Ectodermal cell (in vitro differentiated cells): ENCODE measurements around the gene PRDM10.
"Not testable (repeated sequence)": the region's sequence is repeated elsewhere in the genome, so short reads cannot be mapped to it uniquely, and the experiment has no call there.

ENCODE experiments used
- H3K27ac ChIP-seq: 2 replicates; pipeline ENCODE4 v1.7.0; 2013; ENCODE audit warnings: mild to moderate bottlenecking, low read depth, low read length; ENCODE audit not compliant: insufficient read depth, poor library complexity, severe bottlenecking
- H3K27me3 ChIP-seq: 2 replicates; pipeline ENCODE4 v1.7.0; 2013; ENCODE audit warnings: mild to moderate bottlenecking, low read length; ENCODE audit not compliant: insufficient read depth, control insufficient read depth, poor library complexity, severe bottlenecking
- H3K36me3 ChIP-seq: one replicate; pipeline ENCODE4 v1.7.0; 2013; ENCODE audit warnings: low read length; ENCODE audit not compliant: control insufficient read depth, insufficient read depth
- H3K4me1 ChIP-seq: one replicate; pipeline ENCODE4 v1.7.0; 2013; ENCODE audit warnings: low read length; ENCODE audit not compliant: control insufficient read depth, insufficient read depth
- H3K4me3 ChIP-seq: 2 replicates; pipeline ENCODE4 v1.7.0; 2013; ENCODE audit warnings: low read depth, low read length, control low read depth; ENCODE audit not compliant: insufficient read depth
- H3K9me3 ChIP-seq: 2 replicates; pipeline ENCODE4 v1.7.0; 2013; ENCODE audit warnings: mild to moderate bottlenecking, low read length, moderate library complexity; ENCODE audit not compliant: control insufficient read depth
- WGBS, 2 experiments: methylation state at CpG; one replicate each; pipeline ENCODE4 v1.1.7; 2013; ENCODE audit warnings: missing lambda C conversion rate in 2 of 2; 5-methylcytosine and 5-hydroxymethylcytosine counted together

The PRDM10 gene

DNA sequence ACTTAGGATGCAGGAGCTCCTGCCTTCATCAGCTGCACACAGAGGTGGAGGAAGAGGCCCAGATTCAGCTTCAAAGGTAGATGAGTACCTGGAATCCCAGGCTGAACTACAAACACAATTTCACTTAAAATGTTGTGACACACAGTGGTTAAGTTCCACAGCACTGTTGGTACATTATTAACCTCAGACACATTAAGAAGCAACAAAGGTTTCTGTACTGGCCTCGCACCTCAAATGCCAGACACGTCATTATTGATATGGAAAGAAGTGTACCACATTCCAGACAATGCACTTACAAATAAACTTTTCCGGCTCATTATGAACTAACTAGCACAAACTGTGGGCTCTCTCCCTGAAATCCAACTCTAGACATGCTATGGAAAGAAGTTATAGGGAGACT is 34.6 kb downstream of the PRDM10 start:
- Histone ChIP-seq H3K9me3 (no peaks in the 10 kb centered on the region), H3K36me3 (no peaks in the 10 kb centered on the region), H3K27ac (no peak overlapping the region), H3K4me3 (no peak overlapping the region), H3K27me3 (no peaks in the 10 kb centered on the region), H3K4me1 (peaks cover under 1% of the 10 kb centered on the region)
- WGBS, 2 experiments, result 92 to 95% methylated on average over 3 of the region's 3 CpGs

- 88 to 93% methylated on average over 2 of the region's 3 CpGs for WGBS, 2 experiments
- no peaks in the 10 kb centered on the region for H3K36me3 ChIP-seq
- no peak overlapping the region for H3K27ac ChIP-seq
- H3K4me1 ChIP-seq, result no peaks in the 10 kb centered on the region
- no peak overlapping the region for H3K4me3 ChIP-seq
- no peaks in the 10 kb centered on the region for H3K9me3 ChIP-seq
- no peaks in the 10 kb centered on the region for H3K27me3 ChIP-seq
Measured at GRCh38 chr11:129965248-129965647, 37.4 kb downstream of the PRDM10 start.

DNA sequence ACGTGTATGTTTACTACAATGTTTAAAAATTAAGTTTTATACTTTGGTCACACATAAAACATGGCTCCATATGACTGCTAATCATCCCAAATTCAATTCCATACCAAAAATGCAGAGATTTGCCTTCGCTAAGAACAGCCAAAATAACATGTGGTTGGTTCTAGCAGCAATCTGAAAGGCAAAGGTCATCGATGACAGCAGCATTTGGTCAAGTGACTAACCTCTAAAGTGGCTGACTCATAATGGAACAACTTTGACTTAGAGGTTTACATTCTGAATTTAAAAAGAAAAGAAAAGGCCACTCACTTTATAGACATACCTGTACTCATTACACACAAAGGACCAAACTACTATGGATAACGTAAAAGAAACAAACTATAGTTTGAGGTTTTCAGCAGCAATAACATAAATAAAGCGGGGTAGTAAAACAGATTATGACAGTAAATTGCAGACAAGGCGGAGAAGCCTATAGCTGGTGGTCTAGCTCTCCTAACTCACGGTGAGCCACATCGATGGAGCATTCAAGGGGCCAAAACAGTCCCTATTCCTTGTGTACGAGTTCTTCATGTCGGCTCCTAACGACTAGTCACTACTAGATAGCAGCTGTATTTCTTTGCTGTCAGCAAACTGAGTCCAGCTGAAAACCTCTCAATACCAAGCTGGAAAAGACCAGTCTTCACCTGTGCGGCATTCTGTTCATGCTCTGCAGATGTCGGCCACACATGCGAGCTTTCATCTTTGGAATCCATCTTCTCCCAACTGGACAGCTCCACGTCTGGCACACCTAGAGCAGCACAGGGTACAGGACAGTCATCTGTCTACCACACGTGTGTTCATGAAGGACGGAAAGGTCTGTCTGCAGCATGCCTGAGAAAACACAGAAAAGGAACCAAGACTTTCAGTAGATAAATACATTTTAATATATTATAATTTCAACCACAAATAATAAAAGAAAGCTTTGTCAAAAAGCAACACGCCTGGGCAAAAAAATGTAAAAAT is 42.1 kb downstream of the PRDM10 start:
- H3K36me3 ChIP-seq, result peaks cover 6% of the 10 kb centered on the region
- WGBS, 2 experiments, result 94 to 97% methylated on average over 17 to 18 of the region's 18 CpGs
- H3K27me3 ChIP-seq, result no peaks in the 10 kb centered on the region
- H3K27ac ChIP-seq, result no peak overlapping the region
- H3K4me1 ChIP-seq, result no peaks in the 10 kb centered on the region
- no peak overlapping the region for H3K4me3 ChIP-seq
- H3K9me3 ChIP-seq, result no peaks in the 10 kb centered on the region

GRCh38 chr11:129959687-129960086 is 42.9 kb downstream of the PRDM10 start:
- 83 to 98% methylated on average over 3 of the region's 3 CpGs for WGBS, 2 experiments
- no peak overlapping the region for H3K27ac ChIP-seq
- no peak overlapping the region for H3K4me3 ChIP-seq
- H3K4me1 ChIP-seq, result no peaks in the 10 kb centered on the region
- no peaks in the 10 kb centered on the region for H3K27me3 ChIP-seq
- no peaks in the 10 kb centered on the region for H3K9me3 ChIP-seq
- peaks cover 6% of the 10 kb centered on the region for H3K36me3 ChIP-seq

GRCh38 chr11:129955282-129955681 is 47.4 kb downstream of the PRDM10 start:
- WGBS, 2 experiments, result 90 to 95% methylated on average over 4 of the region's 4 CpGs
- no peak overlapping the region for H3K4me3 ChIP-seq
- no peaks in the 10 kb centered on the region for H3K9me3 ChIP-seq
- H3K27me3 ChIP-seq, result no peaks in the 10 kb centered on the region
- H3K4me1 ChIP-seq, result no peaks in the 10 kb centered on the region
- peaks cover 6% of the 10 kb centered on the region for H3K36me3 ChIP-seq
- no peak overlapping the region for H3K27ac ChIP-seq

DNA sequence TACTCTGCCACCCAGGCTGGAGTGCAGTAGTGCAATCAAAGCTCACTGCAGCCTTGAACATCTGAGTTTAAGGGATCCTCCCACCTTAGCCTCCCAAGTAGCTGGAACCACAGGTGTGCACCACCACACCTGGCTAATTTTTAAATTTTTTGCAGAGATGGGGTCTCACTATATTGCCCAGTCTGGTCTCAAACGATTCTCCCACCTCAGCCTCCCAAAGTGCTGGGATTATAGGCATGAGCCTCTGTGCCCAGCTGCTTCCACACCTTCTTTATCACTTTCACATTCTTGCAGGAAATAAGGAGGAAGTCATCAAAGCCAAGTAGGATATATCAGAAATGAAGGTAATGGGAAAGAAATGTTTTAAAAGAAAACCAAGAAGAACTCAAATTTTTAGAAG is 47.9 kb downstream of the PRDM10 start:
- H3K4me3 ChIP-seq, result not testable (repeated sequence)

DNA sequence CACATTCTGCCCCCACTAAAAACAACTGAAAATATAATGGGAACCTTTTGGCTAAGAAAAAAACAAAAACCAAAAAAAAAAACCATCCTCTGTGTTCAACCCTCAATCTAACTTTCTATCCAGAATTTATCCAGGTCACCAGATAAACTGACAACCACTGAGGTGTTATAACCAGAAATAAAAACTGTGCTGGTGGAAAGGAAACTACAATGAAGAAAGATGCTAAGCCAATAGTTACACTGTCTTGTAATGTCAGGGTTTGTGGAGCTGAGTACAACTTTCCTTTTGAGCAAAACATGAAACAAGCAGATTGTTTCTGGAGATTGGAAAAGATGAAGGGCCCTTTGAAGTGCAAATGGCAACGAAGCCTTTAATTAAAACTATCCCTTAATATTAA is 50.8 kb downstream of the PRDM10 start:
- WGBS, 2 experiments, result 100% methylated on average over 1 of the region's 1 CpG; no CpG with 5 or more reads in 1 of the 2 experiments

More for the DNA sequence above, 47.9 kb downstream of the PRDM10 start:
- H3K27me3 ChIP-seq, H3K9me3 ChIP-seq, H3K27ac ChIP-seq, H3K36me3 ChIP-seq, H3K4me1 ChIP-seq: not testable (repeated sequence)
- 82 to 83% methylated on average over 1 of the region's 1 CpG for WGBS, 2 experiments

DNA sequence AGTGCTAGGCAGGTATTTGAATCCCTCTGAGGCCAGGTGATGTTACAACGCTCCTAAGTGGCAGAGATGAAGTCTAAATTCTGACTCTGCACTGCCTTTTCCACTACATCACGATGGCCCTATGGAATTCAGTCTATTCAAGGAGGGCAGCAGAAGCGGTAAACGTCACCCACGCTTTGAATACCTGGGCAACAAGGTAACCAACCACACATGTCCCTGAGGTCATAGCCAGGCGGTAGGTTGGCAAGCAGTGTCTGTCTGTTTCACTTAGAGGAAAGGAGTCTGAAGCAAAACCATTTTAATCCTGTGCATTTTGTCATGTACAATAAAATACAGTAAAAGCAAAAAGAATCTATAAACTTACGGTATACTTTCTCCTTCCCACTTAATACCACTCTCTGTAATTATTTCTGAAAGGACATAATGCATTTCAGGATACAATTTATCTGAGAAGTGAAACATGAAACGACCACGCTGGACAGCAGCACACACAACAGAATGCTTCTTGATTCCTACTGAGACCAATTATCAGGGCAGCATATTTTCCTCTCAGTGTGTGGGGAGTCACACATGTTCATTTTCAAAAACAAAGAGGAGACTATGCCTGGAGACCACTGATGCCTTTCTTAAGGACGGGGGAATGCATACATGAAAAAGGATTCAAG is 51.3 kb downstream of the PRDM10 start:
- Histone ChIP-seq H3K27ac (no peak overlapping the region), H3K27me3 (no peaks in the 10 kb centered on the region), H3K9me3 (no peaks in the 10 kb centered on the region), H3K4me3 (no peak overlapping the region), H3K4me1 (no peaks in the 10 kb centered on the region), H3K36me3 (no peaks in the 10 kb centered on the region)
- WGBS, 2 experiments, result 94 to 96% methylated on average over 9 to 10 of the region's 10 CpGs

More for the DNA sequence above, 50.8 kb downstream of the PRDM10 start:
- no peaks in the 10 kb centered on the region for H3K27me3 ChIP-seq
- H3K36me3 ChIP-seq, result no peaks in the 10 kb centered on the region
- H3K4me1 ChIP-seq, result no peaks in the 10 kb centered on the region
- H3K4me3 ChIP-seq, result no peak overlapping the region
- no peak overlapping the region for H3K27ac ChIP-seq
- H3K9me3 ChIP-seq, result no peaks in the 10 kb centered on the region

DNA sequence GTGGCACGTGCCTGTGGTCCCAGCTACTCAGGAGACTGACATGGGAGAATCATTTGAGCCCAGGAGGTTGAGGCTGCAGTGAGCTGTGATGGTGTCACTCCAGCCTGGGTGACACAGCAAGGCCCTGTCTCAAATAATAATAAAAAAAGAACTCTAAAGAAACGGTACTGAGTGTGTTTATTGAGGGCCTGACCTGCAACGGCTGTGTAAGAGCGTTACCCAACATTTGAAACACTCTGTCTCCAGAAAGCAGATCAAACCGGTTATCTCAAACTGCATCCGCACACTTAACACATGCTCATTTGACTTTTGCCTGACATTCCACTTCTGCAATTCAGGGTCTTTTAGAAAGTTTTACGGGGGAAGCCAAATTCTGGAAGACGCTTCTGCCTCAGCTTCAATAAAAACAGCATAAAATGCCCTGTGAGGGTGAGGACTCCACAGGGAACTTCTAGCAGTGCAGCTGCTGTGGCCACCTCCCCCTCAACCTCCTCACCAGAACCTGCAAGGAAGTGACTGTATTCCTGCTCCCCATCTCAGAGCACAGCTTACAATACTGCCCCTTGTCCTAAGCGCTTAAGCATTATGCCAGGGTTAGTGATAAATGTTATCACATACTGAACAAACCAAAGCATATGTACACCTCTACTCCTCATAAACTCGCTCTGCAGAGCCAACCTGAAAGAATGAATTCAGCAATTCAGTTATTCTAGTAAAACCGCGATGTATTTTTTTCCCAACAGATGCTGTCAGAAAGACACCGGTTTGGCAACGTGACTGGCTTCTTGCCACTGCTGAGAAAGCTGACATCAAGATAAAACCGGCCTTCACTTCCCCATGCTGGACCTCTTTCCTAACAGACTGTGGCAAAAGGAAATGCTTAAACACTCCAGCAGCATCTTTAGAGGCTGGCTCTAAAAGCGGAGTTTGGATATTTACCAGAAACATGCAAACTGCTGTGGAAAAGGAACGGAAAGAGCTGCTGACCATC is 52.2 kb downstream of the PRDM10 start:
- no peaks in the 10 kb centered on the region for H3K4me1 ChIP-seq
- no peak overlapping the region for H3K4me3 ChIP-seq
- no peak overlapping the region for H3K27ac ChIP-seq
- no peaks in the 10 kb centered on the region for H3K9me3 ChIP-seq
- 89 to 93% methylated on average over 16 to 17 of the region's 17 CpGs for WGBS, 2 experiments
- no peaks in the 10 kb centered on the region for H3K36me3 ChIP-seq
- no peaks in the 10 kb centered on the region for H3K27me3 ChIP-seq
